HG03571 (cell line): ENCODE data around the gene DPP7.

Source experiments
- ATAC-seq: cut with Tn5 transposase; IDR thresholded peaks from one replicate; pipeline ENCODE4 v1.9.1; 2021; ENCODE audit not compliant: unreplicated experiment

DPP7 gene

DNA sequence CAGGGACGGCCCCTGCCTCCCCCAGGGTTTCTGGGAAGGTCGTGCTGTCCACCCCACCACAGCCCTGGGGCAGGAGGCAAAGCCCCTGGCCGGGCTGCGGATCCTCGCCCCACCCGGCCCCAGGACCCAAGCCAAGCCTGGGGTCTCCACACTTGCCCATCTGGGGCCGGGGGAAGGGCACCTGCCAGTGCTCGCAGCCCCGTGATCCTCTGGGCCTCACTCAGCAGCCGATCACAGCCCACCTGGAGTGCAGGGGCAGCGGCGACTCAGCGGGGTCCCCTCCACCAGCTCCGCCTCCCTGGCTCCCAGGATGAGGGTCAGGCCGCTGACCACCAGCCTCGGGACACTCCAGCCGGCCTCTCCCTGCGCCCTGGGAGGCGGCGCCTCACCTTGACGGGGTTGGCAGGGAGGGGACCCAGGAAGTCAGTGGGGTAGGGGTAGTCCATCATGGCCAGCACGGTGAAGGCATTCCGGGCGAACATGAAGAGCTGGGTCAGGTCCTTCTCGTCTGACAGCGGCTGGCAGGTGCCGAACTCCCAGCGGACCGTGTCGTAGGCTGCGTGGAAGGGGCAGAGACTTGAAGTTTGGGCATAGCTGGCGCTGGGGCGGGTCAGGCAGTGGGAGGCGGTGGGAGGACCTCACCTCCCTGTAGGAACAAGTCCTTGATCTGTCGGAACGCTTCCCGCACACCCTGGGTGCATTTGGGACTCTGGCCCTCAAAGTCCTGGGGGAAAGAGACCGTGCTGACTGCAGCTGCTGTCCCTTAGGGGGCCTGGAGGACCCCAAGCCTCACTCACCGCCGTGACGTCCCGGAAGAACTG is 1.8 kb downstream of the DPP7 start:
- ATAC-seq = no peak

DNA sequence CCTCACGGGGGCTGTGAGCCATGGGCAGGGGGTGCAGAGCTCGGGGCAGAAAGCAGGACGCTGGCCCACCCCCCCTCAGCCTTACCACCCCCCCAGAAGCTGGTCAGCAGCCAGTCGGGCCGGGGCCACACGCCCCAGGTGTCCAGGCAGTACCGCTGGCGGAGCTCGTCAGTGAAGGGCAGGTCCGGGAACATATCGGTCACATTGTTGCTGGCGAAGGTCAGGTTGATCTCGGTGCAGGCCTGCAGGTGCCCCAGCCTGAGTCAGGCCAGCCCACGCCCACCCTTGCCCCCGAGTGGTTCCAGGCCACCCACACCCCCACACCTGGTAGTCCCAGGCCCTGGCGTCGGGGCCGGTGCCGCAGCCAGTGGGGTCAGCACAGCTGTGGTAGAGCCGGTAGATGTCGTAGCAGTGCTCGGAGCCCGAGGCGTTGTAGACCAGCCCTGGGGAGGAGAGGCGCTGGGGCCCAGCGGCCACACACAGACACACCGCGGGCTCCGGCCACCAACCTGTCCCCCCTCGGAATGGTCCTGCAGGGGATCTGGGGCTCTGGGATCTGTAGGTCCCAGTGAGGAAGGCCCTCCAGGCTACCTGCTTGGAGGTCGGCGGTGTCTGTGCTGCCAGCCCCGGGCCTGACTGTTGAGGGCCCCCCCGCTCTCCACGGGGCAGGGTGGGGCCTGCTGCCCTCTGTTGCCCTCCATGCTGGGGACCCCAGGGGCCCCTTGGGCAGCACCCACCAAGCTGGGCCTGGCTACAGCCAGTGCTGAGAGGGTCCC is 2.6 kb downstream of the DPP7 start:
- ATAC-seq = no peak

DNA sequence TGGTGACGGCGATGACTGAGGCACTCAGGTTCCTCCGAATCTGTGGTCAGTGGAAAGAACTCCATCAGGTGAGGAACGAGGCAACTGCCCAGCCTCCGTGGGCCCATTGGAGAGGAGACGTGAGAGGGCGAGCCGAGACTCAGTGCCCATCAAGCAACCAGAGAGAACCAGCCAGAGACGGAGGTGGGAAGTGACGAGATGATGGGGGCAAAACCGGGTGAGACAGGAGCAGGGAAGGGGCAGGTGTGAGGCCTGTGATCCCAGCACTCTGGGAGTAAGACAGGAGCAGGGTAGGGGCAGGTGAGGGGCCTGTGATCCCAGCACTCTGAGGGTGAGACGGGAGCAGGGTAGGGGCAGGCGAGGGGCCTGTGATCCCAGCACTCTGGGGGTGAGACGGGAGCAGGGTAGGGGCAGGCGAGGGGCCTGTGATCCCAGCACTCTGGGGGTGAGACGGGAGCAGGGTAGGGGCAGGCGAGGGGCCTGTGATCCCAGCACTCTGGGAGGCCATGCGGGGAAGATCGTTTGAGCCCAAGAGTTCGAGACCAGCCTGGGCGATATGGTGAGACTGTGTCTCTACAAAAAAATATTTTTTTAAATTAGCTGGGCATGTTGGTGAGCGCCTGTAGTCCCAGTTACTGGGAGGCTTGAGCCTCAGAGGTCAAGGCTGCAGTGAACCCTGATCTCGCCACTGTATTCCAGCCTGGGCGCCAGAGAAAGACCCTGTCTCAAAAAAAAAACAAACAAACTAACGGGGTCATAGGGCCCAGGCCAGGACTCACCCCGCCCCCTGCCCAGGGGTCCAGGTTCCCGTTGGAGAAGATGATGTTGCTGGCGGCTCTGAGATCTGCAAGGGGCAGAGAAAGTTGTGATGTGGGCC is 3.4 kb downstream of the DPP7 start:
- ATAC-seq = no peak

DNA sequence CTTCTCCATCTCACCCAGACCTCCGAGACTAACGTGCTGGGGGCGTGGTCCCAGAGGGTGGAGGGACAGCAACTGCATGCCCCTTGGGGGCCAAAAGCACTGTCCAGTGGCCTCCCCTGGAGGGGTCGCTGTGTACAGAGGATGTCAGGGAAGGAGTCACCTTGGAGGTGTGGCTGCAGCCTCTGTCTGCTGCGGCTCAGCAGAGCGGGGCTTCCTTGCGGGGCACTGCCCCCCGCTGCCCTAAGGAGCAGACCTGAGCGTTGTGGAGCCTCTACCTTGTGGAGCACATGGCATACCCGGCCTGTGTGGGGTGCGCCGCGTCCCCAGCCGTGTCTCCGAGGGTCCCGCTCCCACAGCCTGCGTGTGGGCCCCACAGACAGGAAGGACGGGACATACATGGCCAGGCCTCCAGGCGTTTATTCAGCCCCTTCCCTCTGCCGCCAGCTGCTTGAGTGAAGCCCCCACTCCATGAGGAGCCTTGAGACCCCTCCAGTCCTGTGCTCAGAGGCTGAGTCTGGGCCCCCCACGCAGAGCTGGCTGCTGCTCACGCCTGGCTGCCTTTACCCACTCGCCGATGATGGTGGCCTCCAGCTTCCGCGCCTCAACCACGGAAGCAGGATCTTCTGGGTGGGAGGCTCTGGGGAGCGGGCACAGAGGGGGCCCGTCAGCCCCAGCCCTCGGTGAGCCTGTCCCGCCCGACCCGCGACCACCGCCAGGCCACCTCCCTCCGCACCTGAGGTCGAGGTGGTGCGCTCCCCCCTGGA is 4.2 kb downstream of the DPP7 start:
- no peak for ATAC-seq

DNA sequence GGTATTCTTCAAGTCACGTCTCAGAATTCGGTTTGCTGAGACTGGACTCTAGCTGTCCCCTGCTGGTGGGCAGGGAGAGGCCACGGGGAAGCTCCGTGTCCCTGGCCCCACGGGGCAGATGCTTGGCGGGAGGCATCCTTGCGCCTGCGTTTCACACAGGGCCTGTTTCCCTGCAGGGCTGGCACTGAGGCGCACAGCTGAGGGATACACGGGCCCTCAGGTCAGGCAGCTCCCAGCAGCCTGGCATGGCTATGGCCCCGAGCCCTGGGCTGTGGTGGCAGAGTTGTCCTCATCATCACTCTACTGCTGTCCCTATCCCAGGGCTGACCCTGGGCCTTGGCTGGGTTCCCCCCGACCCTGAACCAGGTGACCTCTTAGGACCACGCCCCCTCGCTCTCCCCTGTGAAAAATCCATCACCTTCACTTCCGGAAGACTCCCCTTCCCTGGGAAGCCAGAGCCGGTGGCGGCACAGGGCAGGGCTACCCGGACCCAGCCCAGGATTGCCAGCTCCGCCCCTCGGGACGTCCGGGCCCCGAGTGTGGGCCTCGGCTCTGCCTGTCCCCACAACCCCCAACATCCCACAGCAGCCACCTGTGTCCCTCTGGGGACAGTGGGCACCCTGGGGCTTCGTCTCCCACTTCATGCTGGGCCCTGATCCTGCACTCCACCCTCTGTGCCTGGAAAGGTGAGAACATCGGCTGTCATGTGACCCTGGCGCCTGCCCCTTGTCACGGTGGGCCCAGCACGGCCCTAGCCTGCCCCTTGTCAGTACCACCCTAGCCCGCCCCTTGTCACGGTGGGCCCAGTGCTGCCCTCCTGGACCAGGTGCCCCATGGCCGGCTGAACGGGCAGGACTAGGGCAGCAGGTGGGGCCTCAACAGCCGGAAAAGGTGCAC is 5.0 kb downstream of the DPP7 start:
- no peak for ATAC-seq

DNA sequence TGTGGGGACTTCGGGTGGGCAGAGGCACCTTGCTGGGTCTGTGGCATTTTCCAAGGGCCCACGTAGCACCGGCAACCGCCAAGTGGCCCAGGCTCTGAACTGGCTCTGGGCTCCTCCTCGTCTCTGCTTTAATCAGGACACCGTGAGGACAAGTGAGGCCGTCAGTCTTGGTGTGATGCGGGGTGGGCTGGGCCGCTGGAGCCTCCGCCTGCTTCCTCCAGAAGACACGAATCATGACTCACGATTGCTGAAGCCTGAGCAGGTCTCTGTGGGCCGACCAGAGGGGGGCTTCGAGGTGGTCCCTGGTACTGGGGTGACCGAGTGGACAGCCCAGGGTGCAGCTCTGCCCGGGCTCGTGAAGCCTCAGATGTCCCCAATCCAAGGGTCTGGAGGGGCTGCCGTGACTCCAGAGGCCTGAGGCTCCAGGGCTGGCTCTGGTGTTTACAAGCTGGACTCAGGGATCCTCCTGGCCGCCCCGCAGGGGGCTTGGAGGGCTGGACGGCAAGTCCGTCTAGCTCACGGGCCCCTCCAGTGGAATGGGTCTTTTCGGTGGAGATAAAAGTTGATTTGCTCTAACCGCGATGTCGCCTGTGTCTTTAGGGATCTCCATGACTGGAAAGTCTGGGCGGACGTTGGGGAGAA is 5.8 kb downstream of the DPP7 start:
- no peak for ATAC-seq

DNA sequence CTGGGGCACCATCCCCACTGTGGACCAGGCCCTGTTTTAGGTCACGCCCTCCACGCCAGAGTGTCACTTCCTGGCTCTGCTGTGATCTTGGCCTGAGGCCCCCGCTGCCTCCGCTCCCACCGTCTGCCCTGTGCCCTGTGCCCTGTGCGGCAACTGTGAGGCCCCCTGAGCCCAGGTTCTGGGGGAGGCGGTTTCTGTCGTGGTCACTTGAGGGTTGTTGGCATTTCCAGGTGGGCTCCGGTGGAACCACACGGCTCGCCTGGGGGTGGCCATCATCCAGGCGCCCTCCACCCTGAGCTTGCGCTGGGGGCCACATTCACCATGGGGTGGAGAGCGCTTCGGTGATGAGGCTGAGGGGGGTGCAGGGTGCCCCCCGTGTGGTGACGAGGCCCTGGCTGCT is 6.6 kb downstream of the DPP7 start:
- no peak for ATAC-seq

DNA sequence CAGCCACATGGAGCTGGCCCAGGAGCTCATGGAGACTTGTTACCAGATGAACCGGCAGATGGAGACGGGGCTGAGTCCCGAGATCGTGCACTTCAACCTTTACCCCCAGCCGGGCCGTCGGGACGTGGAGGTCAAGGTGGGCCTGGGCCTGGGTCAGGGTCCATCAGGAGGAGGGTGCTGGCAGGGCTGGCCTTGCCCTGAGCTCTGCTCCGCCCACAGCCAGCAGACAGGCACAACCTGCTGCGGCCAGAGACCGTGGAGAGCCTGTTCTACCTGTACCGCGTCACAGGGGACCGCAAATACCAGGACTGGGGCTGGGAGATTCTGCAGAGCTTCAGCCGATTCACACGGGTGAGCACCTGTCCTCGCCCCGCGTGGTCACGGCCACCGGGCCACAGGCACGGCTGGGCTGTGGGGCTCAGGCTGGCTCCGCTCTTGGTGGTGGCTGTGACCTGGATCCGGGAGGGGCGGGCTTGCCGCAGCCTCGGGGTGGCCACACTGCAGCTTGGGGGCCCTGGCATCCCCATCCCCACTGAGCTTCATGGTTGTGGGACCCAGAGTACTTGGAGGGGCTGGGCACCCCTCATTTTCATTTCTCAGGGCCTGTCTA is 7.1 kb downstream of the DPP7 start:
- ATAC-seq = no peak

DNA sequence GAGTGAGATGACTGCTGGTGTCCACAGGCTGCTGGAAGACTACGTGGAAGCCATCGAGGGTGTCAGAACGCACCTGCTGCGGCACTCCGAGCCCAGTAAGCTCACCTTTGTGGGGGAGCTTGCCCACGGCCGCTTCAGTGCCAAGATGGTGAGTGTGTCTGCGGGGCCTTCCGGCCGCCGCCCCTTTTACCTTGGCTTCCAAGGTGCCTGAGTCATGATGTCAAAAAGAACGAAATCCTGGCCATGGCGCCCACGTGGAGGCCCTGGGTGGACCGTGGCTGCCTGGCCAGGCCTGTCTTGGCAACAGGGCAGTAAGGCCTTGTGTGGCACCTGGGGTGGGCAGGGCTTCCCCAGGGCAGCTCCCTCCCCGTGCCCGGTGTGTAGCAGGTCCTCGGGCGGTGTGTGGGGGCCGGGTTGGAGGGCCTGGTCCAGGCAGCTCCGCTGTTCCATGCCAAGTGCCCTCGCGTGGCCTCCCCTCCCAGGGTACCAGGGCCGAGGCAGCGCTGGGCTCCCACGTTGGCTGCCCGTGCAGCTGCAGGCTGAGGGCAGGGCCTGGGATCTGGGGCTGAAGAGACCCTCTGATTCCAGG is 7.8 kb downstream of the DPP7 start:
- ATAC-seq = no peak

DNA sequence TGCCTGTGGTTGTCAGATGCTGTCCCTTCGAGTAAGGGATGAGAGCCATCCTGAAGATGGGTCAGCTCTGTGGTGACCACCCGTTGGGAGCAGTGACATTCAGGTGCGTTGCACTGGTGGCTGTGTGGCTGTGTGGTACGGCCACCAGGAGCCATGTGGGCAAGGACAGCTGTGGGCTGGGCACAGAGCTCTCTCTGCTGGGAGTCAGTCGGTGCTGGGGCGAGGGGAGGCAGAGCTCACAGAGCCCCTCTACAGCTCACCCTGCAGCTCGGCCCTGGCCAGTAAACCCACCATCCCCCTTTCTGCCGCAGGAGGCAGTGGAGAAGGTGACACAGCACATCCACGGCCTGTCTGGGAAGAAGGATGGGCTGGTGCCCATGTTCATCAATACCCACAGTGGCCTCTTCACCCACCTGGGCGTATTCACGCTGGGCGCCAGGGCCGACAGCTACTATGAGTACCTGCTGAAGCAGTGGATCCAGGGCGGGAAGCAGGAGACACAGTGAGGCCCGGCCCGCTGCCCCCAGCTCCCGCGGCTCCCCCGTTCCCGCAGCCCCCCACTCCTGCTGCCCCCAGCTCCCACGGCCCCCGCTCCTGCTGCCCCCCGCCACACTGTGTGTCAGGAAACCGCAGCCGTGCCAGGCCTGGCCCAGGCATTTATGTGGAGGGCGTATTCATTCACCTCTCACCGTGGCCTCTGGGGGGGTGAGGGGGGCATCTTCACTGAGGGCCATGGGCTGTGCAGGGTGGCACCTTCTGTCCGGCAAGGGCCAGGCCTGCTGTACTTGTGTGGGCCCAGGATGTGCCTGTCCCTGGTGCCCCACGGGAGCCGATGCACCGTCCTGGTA is 8.5 kb downstream of the DPP7 start:
- no peak for ATAC-seq

DNA sequence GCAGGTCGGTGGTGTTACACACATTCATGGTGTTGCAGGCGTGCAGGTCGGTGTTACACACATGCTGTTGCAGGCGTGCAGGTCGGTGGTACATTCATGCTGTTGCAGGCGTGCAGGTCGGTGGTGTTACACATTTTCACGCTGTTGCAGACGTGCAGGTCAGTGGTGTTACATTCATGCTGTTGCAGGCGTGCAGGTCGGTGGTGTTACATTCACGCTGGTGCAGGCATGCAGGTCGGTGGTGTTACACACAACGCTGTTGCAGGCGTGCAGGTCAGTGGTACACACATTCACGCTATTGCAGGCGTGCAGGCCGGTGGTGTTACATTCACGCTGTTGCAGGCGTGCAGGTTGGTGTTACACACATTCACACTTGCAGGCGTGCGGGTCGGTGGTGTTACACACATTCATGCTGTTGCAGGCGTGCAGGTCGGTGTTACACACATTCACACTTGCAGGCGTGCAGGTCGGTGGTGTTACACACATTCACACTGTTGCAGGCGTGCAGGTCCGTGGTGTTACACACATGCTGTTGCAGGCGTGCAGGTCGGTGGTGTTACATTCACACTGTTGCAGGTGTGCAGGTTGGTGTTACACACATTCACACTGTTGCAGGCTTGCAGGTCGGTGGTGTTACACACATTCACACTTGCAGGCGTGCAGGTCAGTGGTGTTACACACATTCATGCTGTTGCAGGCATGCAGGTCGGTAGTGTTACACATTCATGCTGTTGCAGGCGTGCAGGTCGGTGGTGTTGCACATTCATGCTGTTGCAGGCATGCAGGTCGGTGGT is 11.1 kb downstream of the DPP7 start:
- no peak for ATAC-seq

DNA sequence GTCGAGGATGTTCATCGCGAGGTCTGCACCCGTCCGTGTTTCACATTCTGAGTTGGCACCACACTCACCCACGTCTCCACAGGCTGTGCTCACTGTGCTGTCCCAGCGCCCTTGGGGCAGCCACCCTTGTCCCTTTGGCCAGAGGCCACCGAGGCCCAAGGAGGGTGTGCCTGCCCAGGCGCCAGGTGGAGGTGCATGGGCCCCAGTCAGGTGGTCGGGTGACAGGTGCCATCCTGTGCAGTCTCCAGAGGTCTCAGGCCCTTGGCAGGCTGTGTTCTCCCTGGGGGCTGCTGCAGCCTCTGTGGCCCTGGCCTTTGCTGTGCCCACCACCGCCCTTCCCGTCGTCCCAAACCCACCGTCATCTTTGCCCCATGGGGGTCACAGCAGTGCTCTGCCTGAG is 15.3 kb downstream of the DPP7 start:
- no peak for ATAC-seq

DNA sequence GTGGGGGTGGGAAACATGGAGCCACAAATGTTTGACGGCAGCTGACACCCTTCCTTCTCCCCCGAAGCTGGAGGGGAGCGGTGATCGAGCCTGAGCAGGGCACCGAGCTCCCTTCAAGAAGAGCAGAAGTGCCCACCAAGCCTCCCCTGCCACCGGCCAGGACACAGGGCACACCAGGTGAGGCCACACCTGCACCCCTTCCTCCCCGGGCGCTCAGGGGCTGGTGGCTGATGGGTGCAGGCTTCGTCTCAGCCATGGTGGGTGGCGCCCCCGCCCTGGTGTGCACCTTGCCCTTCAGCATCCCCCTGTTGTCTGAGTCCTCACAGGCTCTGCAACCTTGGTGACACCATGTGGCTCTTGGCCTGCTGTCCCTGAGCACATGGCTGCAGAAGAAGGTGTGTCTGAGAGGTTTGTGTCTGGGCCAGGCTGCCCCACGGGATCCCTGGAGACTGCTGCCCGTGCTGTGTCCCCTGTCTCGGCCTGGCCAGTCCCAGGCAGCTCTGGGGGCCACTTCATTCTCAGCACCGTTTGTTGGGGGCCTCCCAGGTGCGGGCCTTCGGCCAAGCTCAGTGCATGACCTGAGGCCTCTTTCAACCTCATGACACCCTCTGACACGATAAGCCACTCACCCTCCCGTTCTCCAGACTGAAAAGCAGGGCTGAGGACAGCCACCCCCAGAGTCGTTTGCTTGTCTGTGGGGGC is 16.6 kb downstream of the DPP7 start:
- ATAC-seq = no peak

DNA sequence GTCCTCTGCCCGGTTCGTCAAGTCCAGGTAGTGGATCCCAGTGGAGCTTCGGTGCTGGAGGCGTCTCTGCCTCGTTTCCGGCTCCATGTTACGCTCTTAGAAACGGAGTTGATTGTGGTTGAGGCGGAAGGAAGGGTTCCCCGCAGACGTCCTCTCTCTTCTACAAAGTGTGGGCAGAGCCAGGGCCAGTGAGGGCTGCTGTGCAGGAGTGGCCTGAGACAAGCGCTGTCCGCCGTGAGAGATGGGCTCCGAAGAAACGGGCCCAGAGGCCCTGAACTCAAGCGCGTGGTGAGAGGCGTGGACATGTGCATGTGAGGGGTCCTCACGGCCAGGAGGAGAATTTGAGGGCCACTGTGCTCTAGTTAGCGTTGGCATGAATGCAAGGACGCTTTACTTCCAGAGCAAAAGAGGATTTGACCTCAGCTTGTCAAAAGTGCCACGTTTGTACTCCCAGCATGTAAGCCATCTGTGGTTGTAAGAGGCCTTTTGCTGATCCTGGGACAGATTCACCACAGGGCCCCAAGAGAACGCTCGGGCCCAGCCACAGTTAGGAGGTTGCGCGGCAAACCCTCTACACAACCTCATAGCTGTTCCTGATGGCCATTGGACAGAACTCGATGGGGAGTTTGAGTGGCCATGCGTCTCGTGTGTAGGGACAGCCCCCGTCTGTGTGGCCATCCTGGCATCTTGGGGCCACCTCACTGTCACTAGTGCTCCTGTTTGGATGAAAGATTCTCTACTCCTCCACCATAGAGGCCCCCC is 17.6 kb downstream of the DPP7 start:
- no peak for ATAC-seq
